ENCODE data around the gene CYP26B1.
A peak's percentile ranks its signal among the peaks of the same experiment; 100 is the strongest.

CYP26B1 gene

DNA sequence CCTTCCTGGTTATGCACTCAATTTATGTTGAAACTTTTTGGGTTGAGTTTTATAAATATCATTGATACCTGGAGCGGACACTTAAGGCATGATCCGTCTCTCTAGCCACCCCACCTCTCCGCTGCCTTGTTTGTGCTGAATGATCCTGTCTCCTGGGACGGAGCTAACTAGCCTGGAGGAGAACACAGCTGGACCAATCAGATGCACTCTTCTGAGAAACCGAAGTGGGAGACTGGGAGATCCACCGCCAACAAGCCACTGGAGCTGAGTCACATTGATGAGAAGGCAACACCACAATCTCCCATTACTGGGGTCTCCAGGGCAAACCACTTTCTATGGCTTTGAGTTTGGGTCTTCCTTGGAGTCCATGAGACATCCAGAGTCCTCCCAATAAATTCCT, 29.3 kb downstream of the CYP26B1 start:
- DNase-seq (ENCODE audit: low read depth, low spot score): no peak
- in situ Hi-C loops (cut with HindIII; ENCODE audit: low sequenced_read_pairs): no loop called here
- H3K4me3 ChIP-seq (ENCODE audit: low read depth, low read length): no peak overlapping the region
- TF ChIP-seq, protein P1, sequence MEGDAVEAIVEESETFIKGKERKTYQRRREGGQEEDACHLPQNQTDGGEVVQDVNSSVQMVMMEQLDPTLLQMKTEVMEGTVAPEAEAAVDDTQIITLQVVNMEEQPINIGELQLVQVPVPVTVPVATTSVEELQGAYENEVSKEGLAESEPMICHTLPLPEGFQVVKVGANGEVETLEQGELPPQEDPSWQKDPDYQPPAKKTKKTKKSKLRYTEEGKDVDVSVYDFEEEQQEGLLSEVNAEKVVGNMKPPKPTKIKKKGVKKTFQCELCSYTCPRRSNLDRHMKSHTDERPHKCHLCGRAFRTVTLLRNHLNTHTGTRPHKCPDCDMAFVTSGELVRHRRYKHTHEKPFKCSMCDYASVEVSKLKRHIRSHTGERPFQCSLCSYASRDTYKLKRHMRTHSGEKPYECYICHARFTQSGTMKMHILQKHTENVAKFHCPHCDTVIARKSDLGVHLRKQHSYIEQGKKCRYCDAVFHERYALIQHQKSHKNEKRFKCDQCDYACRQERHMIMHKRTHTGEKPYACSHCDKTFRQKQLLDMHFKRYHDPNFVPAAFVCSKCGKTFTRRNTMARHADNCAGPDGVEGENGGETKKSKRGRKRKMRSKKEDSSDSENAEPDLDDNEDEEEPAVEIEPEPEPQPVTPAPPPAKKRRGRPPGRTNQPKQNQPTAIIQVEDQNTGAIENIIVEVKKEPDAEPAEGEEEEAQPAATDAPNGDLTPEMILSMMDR (IDR thresholded peaks at IDR 0.05; ENCODE audit: low read depth, low read length): no peak

DNA sequence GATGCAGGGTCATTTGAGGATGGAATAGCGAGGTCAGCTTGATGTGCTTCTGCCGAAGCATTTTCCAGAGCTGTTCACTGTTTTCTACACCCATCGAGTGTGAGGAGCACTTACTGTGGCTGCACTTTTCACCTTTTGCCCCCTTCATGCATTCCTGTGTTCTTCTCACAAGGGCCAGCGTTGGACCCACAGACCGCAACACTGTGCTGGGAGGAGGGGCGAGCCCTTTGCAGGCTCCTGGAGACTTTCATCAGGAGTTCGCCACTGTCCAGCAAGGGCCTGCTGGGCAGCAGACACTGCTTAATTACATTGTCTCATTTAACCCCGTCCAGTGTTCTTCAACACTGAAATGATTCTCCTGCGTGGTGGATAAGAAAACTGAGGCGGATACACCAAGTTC, 29.9 kb downstream of the CYP26B1 start:
- DNase-seq (ENCODE audit: low read depth, low spot score): no peak
- in situ Hi-C loops (cut with HindIII; ENCODE audit: low sequenced_read_pairs): no loop called here
- TF ChIP-seq, protein P1 (IDR thresholded peaks at IDR 0.05; ENCODE audit: low read depth, low read length): no peak
- no peak overlapping the region for H3K4me3 ChIP-seq (ENCODE audit: low read depth, low read length)

DNA sequence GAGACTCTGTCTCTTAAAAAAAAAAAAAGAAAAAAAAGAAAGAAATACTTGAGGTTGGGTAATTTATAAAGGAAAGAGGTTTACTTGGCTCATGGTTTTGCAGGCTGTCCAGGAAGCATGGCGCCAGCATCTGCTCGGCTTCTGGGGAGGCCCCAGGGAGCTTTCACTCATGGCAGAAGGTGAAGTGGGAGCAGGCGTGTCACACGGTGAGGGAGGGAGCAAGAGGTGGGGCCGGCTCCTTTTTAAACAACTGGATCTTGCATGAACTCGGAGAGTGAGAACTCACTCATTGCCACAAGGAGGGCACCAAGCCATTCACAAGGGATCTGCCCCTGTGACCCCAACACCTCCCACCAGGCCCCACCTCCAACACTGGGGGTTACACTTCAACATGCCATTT, 30.6 kb downstream of the CYP26B1 start:
- TF ChIP-seq, protein P1 (IDR thresholded peaks at IDR 0.05; ENCODE audit: low read depth, low read length): no peak
- in situ Hi-C loops (cut with HindIII; ENCODE audit: low sequenced_read_pairs): no loop called here
- DNase-seq (ENCODE audit: low read depth, low spot score): no peak
- no peak overlapping the region for H3K4me3 ChIP-seq (ENCODE audit: low read depth, low read length)

DNA sequence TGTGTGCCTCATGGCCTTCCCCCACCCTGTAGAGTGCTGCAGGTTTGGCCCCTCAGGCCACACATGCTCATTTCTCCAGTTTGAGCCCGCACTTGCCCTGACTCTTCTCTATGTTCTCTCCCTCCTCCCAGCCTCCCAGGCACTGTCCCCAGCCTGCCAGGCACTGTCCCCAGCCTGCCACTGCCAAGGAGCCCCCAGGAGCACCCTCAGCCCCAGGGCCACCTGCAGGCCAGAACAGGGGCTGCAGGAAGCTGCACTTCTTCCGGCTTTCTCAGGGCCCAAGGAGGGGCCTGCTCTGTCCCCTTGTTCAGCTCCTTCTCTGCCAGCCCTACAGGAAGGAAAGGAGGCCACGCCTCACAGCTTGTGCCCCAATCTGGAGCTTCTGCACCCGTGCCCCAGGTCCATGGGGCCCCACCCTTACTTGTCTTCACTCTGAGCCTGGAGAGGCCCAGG, 31.6 kb downstream of the CYP26B1 start:
- H3K4me3 ChIP-seq (ENCODE audit: low read depth, low read length): no peak overlapping the region
- no peak for DNase-seq (ENCODE audit: low read depth, low spot score)
- TF ChIP-seq, protein P1 (IDR thresholded peaks at IDR 0.05; ENCODE audit: low read depth, low read length): peak; percentile 46
- in situ Hi-C loops (cut with HindIII; ENCODE audit: low sequenced_read_pairs): no loop called here

DNA sequence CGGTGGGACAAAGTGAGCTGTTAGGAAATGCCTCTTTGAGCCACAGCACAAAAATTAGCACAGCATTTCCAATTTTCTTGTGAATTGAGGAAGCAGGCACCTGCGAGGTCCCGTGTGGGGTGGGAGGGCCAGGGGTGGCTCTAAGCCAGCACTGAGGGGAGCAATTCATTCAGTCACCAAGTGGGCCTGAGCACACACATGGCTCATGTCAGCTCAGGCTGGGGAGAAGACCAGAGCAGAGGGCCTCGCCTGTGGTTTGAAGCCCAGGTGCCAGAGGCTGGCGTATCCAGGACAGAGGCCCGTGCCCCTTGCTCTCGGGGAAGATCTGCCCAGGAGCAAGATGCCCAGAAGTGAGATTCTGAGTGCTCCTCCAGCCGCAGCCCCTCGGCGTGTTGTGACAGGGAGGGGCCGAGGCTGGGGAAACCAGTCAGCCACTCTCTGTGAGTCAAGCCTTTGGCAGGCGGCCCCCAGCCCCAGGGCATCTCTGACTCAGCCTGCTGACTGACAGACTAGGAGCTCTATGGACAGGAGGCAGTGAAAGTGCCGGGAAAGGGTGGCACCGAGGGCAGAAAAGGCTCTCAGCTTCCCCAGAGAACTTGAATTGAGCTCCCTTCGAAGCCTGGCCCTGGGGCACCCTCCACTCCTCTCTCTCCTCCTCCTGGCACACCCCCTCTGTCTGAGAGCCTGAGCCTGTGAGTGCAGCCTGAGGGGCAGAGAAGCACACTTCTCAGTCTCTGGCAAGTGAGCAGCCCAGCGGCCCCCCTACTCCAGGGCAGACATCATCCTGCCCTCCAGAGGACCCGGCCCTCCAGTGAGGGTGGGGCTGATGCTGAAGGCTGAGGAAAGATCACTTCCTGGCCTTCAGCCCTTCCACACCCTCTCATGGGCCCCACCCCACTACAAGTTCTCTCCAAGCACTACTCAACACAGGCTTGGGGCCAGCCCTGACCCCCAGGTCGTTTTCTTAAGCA, 32.3 kb downstream of the CYP26B1 start:
- TF ChIP-seq, protein P1 (IDR thresholded peaks at IDR 0.05; ENCODE audit: low read depth, low read length): no peak
- peak; percentile 83 for DNase-seq (ENCODE audit: low read depth, low spot score)
- in situ Hi-C loops (cut with HindIII; ENCODE audit: low sequenced_read_pairs): no loop called here
- no peak overlapping the region for H3K4me3 ChIP-seq (ENCODE audit: low read depth, low read length)

DNA sequence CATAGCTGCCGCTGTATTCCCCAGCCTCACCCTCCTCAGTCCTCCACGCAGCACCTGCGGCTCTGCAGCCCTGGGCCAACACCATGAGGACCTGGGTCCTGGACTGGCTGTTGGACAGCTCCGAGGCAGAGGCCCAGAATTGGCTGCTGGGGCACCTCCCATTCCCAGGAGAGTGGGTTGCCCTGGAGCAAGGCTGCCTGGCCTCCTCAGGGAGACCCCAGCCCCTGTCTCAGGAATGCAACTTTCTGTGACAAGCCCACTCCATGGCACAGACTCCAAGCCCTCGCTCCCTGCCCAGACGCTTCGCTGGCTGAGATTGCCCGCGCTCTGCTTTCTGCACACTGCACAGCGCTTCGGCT, 33.0 kb downstream of the CYP26B1 start:
- TF ChIP-seq, protein P1 (IDR thresholded peaks at IDR 0.05; ENCODE audit: low read depth, low read length): no peak
- in situ Hi-C loops (cut with HindIII; ENCODE audit: low sequenced_read_pairs): no loop called here

More for the DNA sequence above, 33.0 kb downstream of the CYP26B1 start:
- no peak overlapping the region for H3K4me3 ChIP-seq (ENCODE audit: low read depth, low read length)
- no peak for DNase-seq (ENCODE audit: low read depth, low spot score)
